Stimulated activated CD8-positive, alpha-beta memory T cell treated with anti-CD3 and anti-CD28 coated beads, Interleukin-4, amount 100 ng/mL, for 1 hour (primary cell): ENCODE data around the gene NBEA.

ENCODE experiments used
- DNase-seq, 2 donors: peaks; one replicate each; pipeline ENCODE4 v3.0.0-alpha.2; 2020; ENCODE audit warnings: low read depth in 2 of 2, low spot score in 1 of 2

Gene NBEA

DNA sequence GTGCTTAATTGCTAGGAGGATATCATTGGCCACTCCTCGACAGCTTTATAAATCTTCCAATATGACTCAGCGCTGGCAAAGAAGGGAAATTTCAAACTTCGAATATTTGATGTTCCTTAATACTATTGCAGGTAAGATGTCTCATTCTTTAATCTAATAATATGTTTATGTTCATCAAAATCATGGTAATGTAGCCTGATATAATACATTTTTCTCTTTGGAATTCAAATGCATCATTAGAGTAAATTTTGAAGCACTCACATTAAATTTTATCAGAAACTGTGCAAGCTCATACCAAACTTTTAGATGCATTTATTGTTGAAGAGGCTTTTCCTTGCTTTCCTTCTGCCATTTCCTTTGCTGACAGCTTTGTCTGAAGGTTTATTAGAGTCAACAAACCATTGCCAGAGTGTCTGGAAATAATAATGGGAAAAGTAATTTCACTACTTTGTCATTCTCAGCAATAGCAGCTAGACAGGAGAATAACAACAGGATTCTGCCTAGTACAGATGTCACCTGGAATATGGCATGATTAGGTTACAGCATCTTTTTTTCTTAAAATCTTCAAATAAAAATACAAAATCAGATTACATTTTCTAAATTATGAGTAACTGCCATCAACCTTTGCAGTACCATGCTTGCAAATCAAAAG lies 613.0 kb downstream of the NBEA start:
- DNase-seq: no peak

DNA sequence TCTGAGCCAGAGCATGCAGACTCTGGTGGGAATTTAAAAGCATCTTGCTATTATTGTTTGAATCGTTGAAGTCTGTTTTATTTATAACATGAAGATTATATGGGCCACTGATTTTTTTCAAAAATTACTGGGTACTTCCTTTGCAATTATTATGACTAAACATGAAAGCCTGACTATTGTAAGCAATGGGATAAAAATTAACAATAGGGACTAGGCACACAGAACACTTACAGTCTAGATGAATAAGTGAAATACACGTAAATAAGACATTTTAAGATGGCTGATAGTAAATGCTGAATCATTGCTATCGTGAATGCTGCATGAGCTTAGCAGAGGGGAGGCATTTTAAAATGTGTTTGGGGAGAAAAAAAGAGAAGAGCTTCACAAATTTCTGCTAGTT lies 615.4 kb downstream of the NBEA start:
- no peak for DNase-seq

- DNase-seq: no peak
These were observed 619.5 kb downstream of the NBEA start for GRCh38 chr13:35561540-35561939.

DNA sequence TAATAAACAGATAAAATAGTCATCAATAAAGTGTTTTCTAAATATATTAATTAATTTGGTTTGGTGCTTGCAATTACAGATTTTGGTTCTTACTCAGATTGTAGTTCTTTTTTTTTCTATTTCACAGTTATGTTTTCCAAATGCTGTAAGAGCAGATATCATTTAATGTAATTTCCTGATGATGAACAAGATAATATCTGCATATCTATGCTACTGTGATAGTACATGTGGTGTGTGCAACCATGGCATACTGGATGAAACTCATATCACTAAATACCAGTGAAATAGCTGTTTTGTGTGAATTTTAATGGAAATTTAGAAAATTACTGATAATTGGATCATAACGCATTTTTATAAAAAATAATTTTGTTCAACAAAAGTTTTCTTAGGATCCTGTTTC lies 623.2 kb downstream of the NBEA start:
- DNase-seq: no peak

GRCh38 chr13:35566340-35566739 lies 624.3 kb downstream of the NBEA start:
- no peak for DNase-seq

DNA sequence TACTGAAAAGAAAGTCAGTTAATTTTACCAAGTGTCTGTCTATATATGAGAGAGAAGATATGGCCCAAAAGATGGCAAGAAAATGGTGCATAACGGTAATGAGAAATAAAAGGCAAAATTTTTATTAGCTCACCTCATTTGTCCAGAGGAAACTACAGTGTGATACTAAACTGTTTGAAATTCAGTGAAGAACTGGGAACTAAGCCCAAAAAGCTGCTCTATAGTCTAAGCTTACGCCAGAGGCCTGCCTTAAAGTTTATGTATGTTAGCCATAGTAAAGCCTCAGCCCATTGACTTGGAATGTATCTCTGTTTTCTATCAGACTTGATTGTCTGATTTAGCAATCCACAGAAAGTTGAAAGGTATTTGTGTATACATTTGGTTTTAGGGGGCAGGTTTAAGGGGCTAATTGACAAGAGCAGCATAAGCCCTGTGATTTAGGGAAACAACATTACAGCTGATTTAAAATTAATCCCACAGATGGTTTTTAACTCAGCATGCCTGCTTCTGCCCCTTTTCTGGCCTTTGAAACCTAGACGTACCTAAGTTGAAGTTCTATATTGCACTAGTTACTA lies 625.4 kb downstream of the NBEA start:
- DNase-seq: no peak

- no peak for DNase-seq
These were observed 631.6 kb downstream of the NBEA start for GRCh38 chr13:35573639-35574038.

DNA sequence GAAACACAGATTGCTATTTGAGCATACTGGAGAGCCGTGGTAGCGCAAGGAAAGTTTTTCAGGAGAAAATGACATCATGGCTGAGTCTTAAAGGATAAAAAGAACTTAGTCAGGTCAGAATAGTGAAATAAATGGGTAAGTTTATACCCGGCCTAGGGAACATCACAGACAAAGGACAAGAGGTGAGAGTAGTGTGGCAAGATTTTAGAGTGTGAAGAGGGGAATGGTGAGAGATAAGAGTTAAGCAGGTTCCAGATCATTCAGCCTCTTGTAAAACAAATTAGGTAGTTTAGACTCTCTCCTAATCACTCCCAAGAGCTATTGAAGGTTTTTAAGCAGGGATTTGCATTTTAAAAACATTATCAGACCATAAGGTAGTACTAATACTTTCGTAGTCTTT lies 650.4 kb downstream of the NBEA start:
- no peak for DNase-seq

DNA sequence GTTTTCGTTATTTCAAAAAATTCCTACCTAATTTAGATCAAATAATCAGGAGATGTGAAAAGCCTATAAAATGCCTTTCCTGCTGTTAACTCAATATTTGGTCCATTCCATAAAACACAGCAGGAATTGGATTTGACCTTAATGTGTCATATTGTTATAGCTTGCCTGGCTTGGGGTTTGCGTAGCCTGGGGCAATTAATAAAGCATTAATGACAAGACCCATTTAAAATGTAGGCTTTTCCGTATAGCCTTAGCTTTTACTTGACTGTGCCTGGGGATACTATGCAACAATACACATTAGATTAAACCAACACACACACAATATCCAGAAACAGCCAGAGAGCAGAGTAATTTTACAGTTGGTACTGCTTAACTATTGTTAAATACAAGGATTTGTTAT lies 651.6 kb downstream of the NBEA start:
- no peak for DNase-seq

DNA sequence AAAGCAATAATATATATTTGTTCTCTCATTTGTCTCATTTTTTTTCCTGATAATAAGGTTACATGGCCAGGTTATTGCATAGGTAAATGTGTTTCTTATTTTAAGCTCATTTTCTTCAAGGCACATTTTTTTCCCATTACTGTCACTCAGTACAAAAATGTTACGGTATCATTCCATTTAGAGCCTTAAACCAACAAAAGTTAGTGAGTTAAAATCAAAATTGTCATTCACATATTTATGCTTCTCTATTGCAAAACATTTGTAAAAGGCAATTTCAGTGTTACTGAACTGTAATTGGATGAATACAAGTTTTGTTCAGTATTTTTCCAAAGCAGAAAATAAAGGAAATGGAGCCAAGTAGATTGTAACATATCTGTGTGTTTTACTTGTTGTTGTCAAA lies 652.0 kb downstream of the NBEA start:
- no peak for DNase-seq

- DNase-seq: no peak
These were observed 653.1 kb downstream of the NBEA start for GRCh38 chr13:35595181-35595580.

DNA sequence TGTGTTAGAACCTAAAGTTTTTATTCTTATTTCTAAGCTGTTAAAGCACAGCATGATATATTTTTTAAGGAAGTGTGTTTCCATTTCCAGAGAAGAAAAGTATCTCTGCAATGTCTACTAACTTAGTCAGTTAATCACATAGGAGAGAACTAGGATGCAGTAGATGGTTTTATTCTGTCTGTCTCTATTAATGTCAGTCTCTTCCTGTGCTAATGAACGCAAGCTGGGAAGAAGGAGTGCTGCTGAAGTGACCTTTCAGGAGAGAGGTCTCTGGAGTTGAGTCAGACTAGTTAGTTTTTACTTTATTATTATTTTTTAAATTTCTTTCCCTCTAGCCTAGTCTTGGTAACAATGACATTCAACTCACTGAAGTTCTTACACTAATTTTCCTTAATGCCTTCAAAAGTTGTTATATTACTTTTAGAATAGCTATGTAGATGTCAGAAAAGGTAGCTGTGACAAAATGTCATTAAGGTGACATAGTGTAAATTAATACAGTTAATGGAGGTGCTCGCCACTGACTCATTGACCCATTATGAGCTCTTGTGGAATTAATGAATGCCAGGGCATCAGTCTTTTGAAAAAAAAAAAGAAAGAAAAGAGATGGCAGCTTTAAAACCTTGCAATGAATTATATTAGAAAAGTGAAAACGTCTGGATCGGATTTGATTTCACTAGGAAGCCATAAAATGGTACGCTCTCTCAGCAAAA lies 654.4 kb downstream of the NBEA start:
- DNase-seq: no peak

GRCh38 chr13:35597451-35597850 lies 655.4 kb downstream of the NBEA start:
- no peak for DNase-seq

- no peak for DNase-seq
These were observed 656.2 kb downstream of the NBEA start for GRCh38 chr13:35598233-35598632.

GRCh38 chr13:35598790-35599369 lies 656.8 kb downstream of the NBEA start:
- DNase-seq: no peak

DNA sequence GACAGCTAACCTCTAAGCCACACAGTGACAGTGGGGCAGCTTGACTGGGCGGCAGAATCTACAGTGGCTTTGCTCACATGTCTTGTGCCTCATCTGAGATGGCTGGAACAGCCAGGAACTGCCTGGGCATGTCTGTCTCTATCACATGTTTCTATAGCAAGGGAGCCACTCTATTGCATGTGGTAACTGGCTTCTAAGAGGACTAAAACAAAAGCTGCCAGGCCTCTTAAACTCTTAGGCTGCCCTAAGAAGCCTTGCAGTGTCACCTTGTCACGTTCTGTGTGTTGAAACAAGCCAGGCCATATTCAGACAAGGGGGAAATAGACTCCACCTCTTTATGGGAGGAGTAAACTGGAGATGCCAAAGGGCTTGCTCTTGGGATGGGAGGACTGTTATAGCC lies 657.3 kb downstream of the NBEA start:
- DNase-seq: no peak

GRCh38 chr13:35600137-35600536 lies 658.1 kb downstream of the NBEA start:
- no peak for DNase-seq

DNA sequence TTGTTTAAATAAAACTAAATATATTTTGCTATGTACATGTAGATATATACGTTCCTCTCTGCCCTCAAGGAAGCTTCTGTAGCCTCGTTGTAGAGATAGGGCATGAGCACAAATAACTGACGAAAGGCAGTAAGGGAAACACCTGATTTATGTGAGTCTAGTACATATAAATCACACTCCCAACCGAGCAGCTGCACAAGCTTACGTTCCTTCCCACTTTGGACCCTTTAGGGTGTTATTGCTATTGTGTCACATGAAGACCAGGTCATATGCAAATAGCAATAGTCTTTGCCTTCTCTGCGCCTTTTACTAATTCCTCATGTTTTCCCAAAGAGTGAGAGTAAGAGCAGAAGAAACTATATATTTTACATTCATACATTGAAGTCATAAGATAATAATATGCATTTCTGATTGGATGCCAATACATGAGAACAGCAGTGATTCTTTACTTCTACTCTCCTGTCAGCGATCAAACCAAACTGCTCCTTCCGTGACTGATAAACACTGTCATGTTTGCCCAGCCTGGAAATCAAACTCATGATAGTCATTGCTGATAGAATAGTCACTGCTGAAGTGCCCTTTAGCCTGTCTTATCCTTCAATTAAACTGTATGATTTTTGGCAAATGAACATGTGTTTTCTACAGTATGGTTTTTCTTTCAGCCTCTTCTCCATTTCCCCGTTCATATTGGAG lies 661.7 kb downstream of the NBEA start:
- no peak for DNase-seq

GRCh38 chr13:35614666-35615065 lies 672.6 kb downstream of the NBEA start:
- no peak for DNase-seq

- no peak for DNase-seq
These were observed 675.4 kb downstream of the NBEA start for GRCh38 chr13:35617420-35617819.

DNA sequence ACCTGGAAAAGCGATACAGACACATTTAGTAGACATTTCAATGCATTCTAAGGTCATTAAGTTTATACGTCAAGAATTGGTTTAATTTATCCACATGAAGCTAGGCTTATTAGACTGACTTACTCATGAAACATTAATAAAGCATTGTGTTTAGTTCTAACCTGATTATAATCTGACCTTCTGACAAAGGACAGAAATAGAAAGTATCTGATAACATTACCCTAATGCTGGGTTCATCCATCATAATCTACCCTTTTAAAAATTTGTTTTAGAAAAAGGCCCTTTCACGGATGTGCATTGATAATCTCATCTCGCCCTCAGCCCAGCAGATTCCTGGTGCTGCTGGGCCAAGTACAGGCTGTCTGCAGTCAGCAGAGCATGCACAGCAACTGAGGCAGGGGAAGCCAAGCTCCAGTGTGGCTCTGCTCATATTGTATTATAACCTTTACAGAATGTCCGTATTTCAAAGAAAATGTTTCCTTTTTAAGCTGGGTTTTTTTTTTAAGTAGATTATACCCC lies 676.6 kb downstream of the NBEA start:
- no peak for DNase-seq

DNA sequence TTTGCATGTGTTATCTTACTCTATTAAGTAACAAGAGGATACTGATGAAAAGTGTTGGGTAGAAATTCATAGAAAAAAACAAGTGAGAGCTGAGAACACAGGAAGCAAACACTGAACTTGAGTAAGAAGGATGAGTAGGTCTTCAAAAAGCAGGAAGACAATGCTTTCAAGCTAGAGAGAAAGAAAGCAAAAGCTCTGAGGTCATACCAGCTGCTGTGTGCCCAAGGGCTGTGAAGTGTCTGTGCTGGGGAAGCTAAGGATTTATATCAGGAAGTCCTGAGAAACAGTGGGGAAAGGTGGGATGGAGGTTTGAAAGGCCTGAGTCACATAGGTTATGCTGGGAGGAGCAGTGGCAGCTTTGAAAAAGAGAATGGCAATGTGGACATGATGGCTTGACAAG lies 679.9 kb downstream of the NBEA start:
- no peak for DNase-seq
